ENCODE results near the gene IL36A. TPM values are rescaled to one million over a fixed set of nuclear protein-coding genes. Genes with fewer than 3 reads are reported as not detected.

IL36A gene
- total RNA-seq, 1 experiment from 2014 or later: not detected

DNA sequence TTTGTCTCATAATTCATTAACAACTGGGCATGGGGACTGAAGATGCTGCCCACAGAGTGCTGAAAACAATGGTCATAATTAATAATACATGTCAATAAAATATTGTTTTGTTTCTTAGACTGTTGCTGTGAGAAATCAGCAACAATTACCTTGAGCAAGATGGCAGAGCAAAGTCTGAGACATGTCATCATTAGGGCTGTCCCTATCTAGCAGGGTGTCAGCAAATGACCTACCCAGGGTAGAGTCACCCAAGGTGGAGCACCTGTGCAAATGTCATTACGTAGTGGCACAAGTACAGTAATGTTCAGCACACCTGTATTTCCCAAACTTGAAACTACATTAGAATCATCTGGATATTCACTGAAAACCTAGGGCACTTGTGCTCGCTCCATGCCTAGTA, 10.6 kb upstream of the IL36A start:
- ChIA-PET POLR2A (ENCODE audit: unreplicated experiment) (no interaction called here), CTCF (no interaction called here)
- Histone ChIP-seq H3K36me3 (ENCODE audit: low read depth) (no peaks in the 10 kb centered on the region), H3K9me2 (ENCODE audit: insufficient read depth) (no peaks in the 10 kb centered on the region; the same call in 1 of the 2 replicates), H3F3A (ENCODE audit: insufficient read depth, low read depth) (no peaks in the 10 kb centered on the region), H4K20me1 (ENCODE audit: insufficient read depth) (no peaks in the 10 kb centered on the region), H3K79me2 (ENCODE audit: low read depth) (no peaks in the 10 kb centered on the region), H3K27ac (no peak overlapping the region), H3K4me1 (replicated peaks; ENCODE audit: insufficient read depth) (no peaks in the 10 kb centered on the region), H2AFZ (no peak overlapping the region), H3K27me3 (ENCODE audit: insufficient read depth, low read depth) (no peaks in the 10 kb centered on the region), H3K9me3 (ENCODE audit: insufficient read depth, low read depth) (peaks cover 21% of the 10 kb centered on the region), H3K4me2 (no peak overlapping the region), H3K4me3 (no peak overlapping the region)
- TF ChIP-seq, protein P1, sequence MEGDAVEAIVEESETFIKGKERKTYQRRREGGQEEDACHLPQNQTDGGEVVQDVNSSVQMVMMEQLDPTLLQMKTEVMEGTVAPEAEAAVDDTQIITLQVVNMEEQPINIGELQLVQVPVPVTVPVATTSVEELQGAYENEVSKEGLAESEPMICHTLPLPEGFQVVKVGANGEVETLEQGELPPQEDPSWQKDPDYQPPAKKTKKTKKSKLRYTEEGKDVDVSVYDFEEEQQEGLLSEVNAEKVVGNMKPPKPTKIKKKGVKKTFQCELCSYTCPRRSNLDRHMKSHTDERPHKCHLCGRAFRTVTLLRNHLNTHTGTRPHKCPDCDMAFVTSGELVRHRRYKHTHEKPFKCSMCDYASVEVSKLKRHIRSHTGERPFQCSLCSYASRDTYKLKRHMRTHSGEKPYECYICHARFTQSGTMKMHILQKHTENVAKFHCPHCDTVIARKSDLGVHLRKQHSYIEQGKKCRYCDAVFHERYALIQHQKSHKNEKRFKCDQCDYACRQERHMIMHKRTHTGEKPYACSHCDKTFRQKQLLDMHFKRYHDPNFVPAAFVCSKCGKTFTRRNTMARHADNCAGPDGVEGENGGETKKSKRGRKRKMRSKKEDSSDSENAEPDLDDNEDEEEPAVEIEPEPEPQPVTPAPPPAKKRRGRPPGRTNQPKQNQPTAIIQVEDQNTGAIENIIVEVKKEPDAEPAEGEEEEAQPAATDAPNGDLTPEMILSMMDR (conservative IDR thresholded peaks at IDR 0.05): no peak
- TF ChIP-seq EZH2 (IDR thresholded peaks at IDR 0.05; ENCODE audit: low read depth): no peak
- intact Hi-C loops (cut with micrococcal nuclease; ENCODE audit: unreplicated experiment): no loop called here
- DNase-seq: no peak
- no TSS peak for BruUV-seq (replicated peaks)

DNA sequence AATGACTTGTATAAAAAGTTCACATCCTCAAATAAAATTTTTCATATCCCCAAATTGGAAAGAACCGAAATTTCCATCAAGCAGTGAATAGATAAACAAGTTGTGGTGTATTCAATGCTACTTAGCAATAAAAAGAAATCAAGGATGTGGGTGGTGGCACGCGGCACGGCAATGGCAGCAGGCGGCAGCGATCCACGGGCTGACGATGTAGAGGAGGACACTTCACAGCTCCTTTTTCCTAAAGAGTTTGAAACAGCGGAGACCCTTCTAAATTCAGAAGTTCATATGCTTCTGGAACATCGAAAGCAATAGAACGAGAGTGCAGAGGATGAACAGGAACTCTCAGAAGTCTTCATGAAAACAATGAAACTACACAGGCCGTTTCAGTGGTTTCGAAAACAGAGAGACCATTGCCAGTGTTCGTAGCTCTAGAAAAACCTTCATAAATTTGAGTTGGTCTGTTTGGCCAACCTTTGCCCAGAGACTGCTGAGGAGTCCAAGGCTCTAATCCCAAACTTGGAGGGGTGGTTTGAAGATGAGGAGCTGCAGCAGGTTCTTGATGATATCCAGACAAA, 9.8 kb upstream of the IL36A start:
- Histone ChIP-seq H4K20me1 (ENCODE audit: insufficient read depth) (no peaks in the 10 kb centered on the region), H3K4me2 (no peak overlapping the region), H3F3A (ENCODE audit: insufficient read depth, low read depth) (no peaks in the 10 kb centered on the region), H3K4me3 (no peak overlapping the region), H3K79me2 (ENCODE audit: low read depth) (no peaks in the 10 kb centered on the region), H3K9me3 (ENCODE audit: insufficient read depth, low read depth) (peaks cover 29% of the 10 kb centered on the region), H3K9me2 (ENCODE audit: insufficient read depth) (no peaks in the 10 kb centered on the region; the same call in 1 of the 2 replicates), H3K27me3 (ENCODE audit: insufficient read depth, low read depth) (no peaks in the 10 kb centered on the region), H3K36me3 (ENCODE audit: low read depth) (no peaks in the 10 kb centered on the region), H3K4me1 (replicated peaks; ENCODE audit: insufficient read depth) (no peaks in the 10 kb centered on the region), H3K27ac (no peak overlapping the region), H2AFZ (no peak overlapping the region)
- TF ChIP-seq, protein P1 (conservative IDR thresholded peaks at IDR 0.05): no peak
- TF ChIP-seq EZH2 (IDR thresholded peaks at IDR 0.05; ENCODE audit: low read depth): no peak
- CTCF ChIA-PET: no interaction called here
- DNase-seq: no peak
- BruUV-seq (replicated peaks): no TSS peak
- POLR2A ChIA-PET (ENCODE audit: unreplicated experiment): no interaction called here
- intact Hi-C loops (cut with micrococcal nuclease; ENCODE audit: unreplicated experiment): no loop called here

DNA sequence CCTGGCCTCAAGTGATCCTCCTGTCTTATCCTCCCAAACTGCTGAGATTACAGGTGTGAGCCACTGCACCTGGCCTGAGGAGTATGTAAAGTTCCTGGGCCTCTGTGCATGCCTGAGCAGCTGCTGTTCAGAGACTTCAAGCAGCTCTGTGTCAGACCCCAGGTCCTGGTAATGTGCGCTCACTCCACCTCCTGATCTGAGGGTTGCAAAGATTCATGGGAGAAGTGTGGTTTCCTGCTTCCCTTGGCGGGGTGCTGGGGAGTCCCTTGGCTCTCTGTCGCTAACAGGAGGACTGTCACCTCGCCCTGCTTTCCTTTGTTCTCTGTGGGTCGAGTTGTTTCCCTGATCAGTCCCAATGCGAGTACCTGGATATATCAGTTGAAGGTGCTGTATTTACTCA, 8.6 kb upstream of the IL36A start:
- H3K79me2 ChIP-seq (ENCODE audit: low read depth): no peaks in the 10 kb centered on the region
- H3K4me1 ChIP-seq (replicated peaks; ENCODE audit: insufficient read depth): no peaks in the 10 kb centered on the region
- no peak for TF ChIP-seq EZH2 (IDR thresholded peaks at IDR 0.05; ENCODE audit: low read depth)
- TF ChIP-seq, protein P1 (conservative IDR thresholded peaks at IDR 0.05): no peak
- ChIA-PET CTCF (no interaction called here), POLR2A (ENCODE audit: unreplicated experiment) (no interaction called here)
- no peaks in the 10 kb centered on the region for H4K20me1 ChIP-seq (ENCODE audit: insufficient read depth)
- DNase-seq: no peak
- H3K27ac ChIP-seq: no peak overlapping the region
- intact Hi-C loops (cut with micrococcal nuclease; ENCODE audit: unreplicated experiment): no loop called here
- no peaks in the 10 kb centered on the region for H3F3A ChIP-seq (ENCODE audit: insufficient read depth, low read depth)
- H3K9me2 ChIP-seq (ENCODE audit: insufficient read depth): no peaks in the 10 kb centered on the region; the same call in 1 of the 2 replicates
- peaks cover 31% of the 10 kb centered on the region for H3K9me3 ChIP-seq (ENCODE audit: insufficient read depth, low read depth)
- no peaks in the 10 kb centered on the region for H3K36me3 ChIP-seq (ENCODE audit: low read depth)
- H3K4me3 ChIP-seq: no peak overlapping the region
- no TSS peak for BruUV-seq (replicated peaks)
- H2AFZ ChIP-seq: no peak overlapping the region
- no peaks in the 10 kb centered on the region for H3K27me3 ChIP-seq (ENCODE audit: insufficient read depth, low read depth)
- no peak overlapping the region for H3K4me2 ChIP-seq
